HepG2 (cell line): ENCODE measurements around the gene RBM14. TPM values are rescaled to one million over a fixed set of nuclear protein-coding genes. Genes with fewer than 3 reads are reported as not detected.
A peak's percentile ranks its signal among the peaks of the same experiment; 100 is the strongest.

Experiments
- CAMTA2 ChIP-seq: sonication (generic); formaldehyde crosslinking; IDR thresholded peaks from 2 replicates; pipeline ENCODE4 v1.4.0; 2020; ENCODE audit warnings: mild to moderate bottlenecking, missing genetic modification reagents, borderline replicate concordance
- FOXK2 ChIP-seq: fragments of 450-650 bp; IDR thresholded peaks from 2 replicates; pipeline ENCODE4 v1.6.1; 2016
- HNRNPK ChIP-seq: fragments of 200-400 bp; formaldehyde crosslinking; IDR thresholded peaks from 2 replicates; pipeline ENCODE4 v1.6.1; 2018; ENCODE audit warnings: low read length, low read depth, moderate library complexity, mild to moderate bottlenecking; ENCODE audit not compliant: poor library complexity, severe bottlenecking
- ZNF7 ChIP-seq: IDR thresholded peaks from 2 replicates; pipeline ENCODE4 v1.6.1; 2016; ENCODE audit warnings: missing biosample characterization, missing genetic modification reagents
- ZNF775 ChIP-seq: sonication (generic); formaldehyde crosslinking; IDR thresholded peaks from 2 replicates; pipeline ENCODE4 v1.4.0; 2020; ENCODE audit warnings: missing genetic modification reagents, mild to moderate bottlenecking, moderate library complexity, borderline replicate concordance
- polyA plus RNA-seq, 8 experiments: library from polyadenylated mRNA; depleted of rRNA in 3 of 8; stranded (reverse) in 7 of 8; unstranded in 1 of 8; fragments of >200 nt; fragmentation: Illumina TruSeq in 4 of 8; extraction: Trizol in 4 of 8; gene quantifications; 2 replicates each; pipeline versions ENCODE4 v1.2.1 to v1.2.3, GENCODE V29; 2011 to 2016; ENCODE audit warnings: low read depth in 4 of 8, missing spikeins in 1 of 8, mixed read lengths in 1 of 8; ENCODE audit not compliant: insufficient read depth in 1 of 8
- total RNA-seq, 5 experiments: library from RNA; depleted of rRNA; stranded (reverse); fragments of >200 nt; fragmentation: Illumina TruSeq; extraction: Trizol; gene quantifications; 2 replicates each; pipeline ENCODE4 v1.2.3, GENCODE V29; 2016; ENCODE audit warnings: low read depth in 1 of 5
- TF ChIP-seq, protein P1 (sequence below): sonication (generic); formaldehyde crosslinking; IDR thresholded peaks from 2 replicates; pipeline ENCODE4 v1.4.0; 2020; ENCODE audit warnings: missing genetic modification reagents, borderline replicate concordance
- TF ChIP-seq, protein P2 (sequence below): sonication (generic); formaldehyde crosslinking; IDR thresholded peaks from 2 replicates; pipeline ENCODE4 v1.9.0; 2021; ENCODE audit warnings: missing genetic modification reagents, mild to moderate bottlenecking, borderline replicate concordance
- TF ChIP-seq, protein P3 (sequence below): sonication (generic); formaldehyde crosslinking; IDR thresholded peaks from 2 replicates; pipeline ENCODE4 v1.4.0; 2020; ENCODE audit warnings: missing genetic modification reagents, borderline replicate concordance
- TF ChIP-seq, protein P4 (sequence below): IDR thresholded peaks from 2 replicates; pipeline ENCODE4 v1.6.1; 2016; ENCODE audit warnings: mild to moderate bottlenecking
- TF ChIP-seq, protein P5 (sequence below): IDR thresholded peaks from 2 replicates; pipeline ENCODE4 v1.6.1; 2012; ENCODE audit warnings: inconsistent platforms
- TF ChIP-seq, protein P6 (sequence below): sonication (generic); formaldehyde crosslinking; IDR thresholded peaks from 2 replicates; pipeline ENCODE4 v1.4.0; 2020; ENCODE audit warnings: mild to moderate bottlenecking, missing genetic modification reagents

RBM14 gene
- total and polyA plus RNA-seq, 2 of the 13 experiments (the other 11 are each of a cell fraction or from before 2014, with no cell fraction given) = 12.7 to 44.1 TPM

DNA sequence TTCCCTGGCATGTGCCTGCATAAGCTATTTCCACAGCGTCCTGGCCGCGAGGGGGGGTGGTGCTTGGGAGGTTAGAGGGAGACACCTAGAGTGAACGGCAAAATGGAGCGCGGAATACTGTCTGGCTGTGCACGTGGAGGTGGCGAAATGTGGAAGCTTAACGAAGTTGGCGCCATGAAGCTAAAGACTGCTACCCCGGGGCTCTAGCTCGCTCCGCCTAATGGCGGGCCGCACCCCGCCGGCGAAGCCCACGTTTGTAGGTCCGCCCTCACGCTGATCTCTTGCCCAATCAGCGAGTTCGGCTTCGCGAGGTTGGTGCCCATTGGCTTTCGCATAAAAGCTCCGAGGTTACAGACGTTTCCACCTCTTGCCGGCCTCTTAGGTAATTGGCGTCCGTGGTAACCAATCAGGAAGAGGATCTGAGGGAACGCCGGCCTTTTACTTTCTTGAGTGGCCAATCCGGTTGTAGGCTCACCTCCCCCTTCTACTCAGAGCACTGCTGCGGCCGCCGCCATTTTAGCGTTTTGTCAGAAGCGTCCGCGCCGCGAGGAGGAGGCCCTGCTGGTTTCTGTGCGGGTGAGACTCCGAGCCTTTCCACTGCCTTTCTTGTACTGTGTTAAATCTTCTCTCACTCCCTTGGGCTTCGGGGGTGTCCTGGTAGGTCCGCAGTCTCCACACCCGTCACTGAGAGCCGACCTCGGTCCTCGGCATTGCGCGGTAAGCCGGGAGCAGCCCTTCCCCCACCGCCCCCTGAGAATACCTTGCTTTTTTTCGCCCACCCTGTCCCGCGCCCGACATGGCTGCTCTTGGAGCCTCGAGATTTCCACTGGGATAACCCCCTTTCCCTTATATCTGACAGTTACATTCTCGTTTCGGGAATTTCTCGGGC is 22.0 kb downstream of the RBM14 start, which contains the start of gene RBM4 (continued):
- TF ChIP-seq, protein P1, sequence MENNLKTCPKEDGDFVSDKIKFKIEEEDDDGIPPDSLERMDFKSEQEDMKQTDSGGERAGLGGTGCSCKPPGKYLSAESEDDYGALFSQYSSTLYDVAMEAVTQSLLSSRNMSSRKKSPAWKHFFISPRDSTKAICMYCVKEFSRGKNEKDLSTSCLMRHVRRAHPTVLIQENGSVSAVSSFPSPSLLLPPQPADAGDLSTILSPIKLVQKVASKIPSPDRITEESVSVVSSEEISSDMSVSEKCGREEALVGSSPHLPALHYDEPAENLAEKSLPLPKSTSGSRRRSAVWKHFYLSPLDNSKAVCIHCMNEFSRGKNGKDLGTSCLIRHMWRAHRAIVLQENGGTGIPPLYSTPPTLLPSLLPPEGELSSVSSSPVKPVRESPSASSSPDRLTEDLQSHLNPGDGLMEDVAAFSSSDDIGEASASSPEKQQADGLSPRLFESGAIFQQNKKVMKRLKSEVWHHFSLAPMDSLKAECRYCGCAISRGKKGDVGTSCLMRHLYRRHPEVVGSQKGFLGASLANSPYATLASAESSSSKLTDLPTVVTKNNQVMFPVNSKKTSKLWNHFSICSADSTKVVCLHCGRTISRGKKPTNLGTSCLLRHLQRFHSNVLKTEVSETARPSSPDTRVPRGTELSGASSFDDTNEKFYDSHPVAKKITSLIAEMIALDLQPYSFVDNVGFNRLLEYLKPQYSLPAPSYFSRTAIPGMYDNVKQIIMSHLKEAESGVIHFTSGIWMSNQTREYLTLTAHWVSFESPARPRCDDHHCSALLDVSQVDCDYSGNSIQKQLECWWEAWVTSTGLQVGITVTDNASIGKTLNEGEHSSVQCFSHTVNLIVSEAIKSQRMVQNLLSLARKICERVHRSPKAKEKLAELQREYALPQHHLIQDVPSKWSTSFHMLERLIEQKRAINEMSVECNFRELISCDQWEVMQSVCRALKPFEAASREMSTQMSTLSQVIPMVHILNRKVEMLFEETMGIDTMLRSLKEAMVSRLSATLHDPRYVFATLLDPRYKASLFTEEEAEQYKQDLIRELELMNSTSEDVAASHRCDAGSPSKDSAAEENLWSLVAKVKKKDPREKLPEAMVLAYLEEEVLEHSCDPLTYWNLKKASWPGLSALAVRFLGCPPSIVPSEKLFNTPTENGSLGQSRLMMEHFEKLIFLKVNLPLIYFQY (CRISPR knock-in tag) = 0 out of 2 replicates have a peak, but pooled peaks have one; percentile 30
- TF ChIP-seq, protein P2, sequence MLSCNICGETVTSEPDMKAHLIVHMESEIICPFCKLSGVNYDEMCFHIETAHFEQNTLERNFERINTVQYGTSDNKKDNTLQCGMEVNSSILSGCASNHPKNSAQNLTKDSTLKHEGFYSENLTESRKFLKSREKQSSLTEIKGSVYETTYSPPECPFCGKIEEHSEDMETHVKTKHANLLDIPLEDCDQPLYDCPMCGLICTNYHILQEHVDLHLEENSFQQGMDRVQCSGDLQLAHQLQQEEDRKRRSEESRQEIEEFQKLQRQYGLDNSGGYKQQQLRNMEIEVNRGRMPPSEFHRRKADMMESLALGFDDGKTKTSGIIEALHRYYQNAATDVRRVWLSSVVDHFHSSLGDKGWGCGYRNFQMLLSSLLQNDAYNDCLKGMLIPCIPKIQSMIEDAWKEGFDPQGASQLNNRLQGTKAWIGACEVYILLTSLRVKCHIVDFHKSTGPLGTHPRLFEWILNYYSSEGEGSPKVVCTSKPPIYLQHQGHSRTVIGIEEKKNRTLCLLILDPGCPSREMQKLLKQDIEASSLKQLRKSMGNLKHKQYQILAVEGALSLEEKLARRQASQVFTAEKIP (CRISPR knock-in tag) = no peak
- TF ChIP-seq, protein P3, sequence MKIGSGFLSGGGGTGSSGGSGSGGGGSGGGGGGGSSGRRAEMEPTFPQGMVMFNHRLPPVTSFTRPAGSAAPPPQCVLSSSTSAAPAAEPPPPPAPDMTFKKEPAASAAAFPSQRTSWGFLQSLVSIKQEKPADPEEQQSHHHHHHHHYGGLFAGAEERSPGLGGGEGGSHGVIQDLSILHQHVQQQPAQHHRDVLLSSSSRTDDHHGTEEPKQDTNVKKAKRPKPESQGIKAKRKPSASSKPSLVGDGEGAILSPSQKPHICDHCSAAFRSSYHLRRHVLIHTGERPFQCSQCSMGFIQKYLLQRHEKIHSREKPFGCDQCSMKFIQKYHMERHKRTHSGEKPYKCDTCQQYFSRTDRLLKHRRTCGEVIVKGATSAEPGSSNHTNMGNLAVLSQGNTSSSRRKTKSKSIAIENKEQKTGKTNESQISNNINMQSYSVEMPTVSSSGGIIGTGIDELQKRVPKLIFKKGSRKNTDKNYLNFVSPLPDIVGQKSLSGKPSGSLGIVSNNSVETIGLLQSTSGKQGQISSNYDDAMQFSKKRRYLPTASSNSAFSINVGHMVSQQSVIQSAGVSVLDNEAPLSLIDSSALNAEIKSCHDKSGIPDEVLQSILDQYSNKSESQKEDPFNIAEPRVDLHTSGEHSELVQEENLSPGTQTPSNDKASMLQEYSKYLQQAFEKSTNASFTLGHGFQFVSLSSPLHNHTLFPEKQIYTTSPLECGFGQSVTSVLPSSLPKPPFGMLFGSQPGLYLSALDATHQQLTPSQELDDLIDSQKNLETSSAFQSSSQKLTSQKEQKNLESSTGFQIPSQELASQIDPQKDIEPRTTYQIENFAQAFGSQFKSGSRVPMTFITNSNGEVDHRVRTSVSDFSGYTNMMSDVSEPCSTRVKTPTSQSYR = peak; percentile 97
- no peak for TF ChIP-seq ZNF7 (CRISPR knock-in tag)
- TF ChIP-seq FOXK2 = no peak
- TF ChIP-seq, protein P4, sequence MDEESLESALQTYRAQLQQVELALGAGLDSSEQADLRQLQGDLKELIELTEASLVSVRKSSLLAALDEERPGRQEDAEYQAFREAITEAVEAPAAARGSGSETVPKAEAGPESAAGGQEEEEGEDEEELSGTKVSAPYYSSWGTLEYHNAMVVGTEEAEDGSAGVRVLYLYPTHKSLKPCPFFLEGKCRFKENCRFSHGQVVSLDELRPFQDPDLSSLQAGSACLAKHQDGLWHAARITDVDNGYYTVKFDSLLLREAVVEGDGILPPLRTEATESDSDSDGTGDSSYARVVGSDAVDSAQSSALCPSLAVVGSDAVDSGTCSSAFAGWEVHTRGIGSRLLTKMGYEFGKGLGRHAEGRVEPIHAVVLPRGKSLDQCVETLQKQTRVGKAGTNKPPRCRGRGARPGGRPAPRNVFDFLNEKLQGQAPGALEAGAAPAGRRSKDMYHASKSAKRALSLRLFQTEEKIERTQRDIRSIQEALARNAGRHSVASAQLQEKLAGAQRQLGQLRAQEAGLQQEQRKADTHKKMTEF (CRISPR knock-in tag) = peak; percentile 60; the same call in 1 of the 2 replicates
- peak; percentile 28; the same call in 1 of the 2 replicates for TF ChIP-seq CAMTA2 (CRISPR knock-in tag)
- no peak for TF ChIP-seq ZNF775 (CRISPR knock-in tag)
- no peak for TF ChIP-seq HNRNPK
- TF ChIP-seq, protein P5, sequence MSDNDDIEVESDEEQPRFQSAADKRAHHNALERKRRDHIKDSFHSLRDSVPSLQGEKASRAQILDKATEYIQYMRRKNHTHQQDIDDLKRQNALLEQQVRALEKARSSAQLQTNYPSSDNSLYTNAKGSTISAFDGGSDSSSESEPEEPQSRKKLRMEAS = peak; percentile 92
- TF ChIP-seq, protein P6, sequence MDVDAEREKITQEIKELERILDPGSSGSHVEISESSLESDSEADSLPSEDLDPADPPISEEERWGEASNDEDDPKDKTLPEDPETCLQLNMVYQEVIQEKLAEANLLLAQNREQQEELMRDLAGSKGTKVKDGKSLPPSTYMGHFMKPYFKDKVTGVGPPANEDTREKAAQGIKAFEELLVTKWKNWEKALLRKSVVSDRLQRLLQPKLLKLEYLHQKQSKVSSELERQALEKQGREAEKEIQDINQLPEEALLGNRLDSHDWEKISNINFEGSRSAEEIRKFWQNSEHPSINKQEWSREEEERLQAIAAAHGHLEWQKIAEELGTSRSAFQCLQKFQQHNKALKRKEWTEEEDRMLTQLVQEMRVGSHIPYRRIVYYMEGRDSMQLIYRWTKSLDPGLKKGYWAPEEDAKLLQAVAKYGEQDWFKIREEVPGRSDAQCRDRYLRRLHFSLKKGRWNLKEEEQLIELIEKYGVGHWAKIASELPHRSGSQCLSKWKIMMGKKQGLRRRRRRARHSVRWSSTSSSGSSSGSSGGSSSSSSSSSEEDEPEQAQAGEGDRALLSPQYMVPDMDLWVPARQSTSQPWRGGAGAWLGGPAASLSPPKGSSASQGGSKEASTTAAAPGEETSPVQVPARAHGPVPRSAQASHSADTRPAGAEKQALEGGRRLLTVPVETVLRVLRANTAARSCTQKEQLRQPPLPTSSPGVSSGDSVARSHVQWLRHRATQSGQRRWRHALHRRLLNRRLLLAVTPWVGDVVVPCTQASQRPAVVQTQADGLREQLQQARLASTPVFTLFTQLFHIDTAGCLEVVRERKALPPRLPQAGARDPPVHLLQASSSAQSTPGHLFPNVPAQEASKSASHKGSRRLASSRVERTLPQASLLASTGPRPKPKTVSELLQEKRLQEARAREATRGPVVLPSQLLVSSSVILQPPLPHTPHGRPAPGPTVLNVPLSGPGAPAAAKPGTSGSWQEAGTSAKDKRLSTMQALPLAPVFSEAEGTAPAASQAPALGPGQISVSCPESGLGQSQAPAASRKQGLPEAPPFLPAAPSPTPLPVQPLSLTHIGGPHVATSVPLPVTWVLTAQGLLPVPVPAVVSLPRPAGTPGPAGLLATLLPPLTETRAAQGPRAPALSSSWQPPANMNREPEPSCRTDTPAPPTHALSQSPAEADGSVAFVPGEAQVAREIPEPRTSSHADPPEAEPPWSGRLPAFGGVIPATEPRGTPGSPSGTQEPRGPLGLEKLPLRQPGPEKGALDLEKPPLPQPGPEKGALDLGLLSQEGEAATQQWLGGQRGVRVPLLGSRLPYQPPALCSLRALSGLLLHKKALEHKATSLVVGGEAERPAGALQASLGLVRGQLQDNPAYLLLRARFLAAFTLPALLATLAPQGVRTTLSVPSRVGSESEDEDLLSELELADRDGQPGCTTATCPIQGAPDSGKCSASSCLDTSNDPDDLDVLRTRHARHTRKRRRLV = no peak
